ENCODE results near the gene KLHL34. TPM values are rescaled to one million over a fixed set of nuclear protein-coding genes. Genes with fewer than 3 reads are reported as not detected.

Gene KLHL34
- not detected for total RNA-seq
- polyA plus RNA-seq (ENCODE audit: insufficient read length in 6 of 6) = under 1 TPM; 0.10 to 0.37 (median 0.23) TPM
- long read RNA-seq, donor 1, partial matches to known transcripts = 0 of 1 reads
- long read RNA-seq, donor 1, other reads (novel, unspliced or antisense) = 0 of 1 reads
- long read RNA-seq, donor 2, partial matches to known transcripts = 0 of 2 reads
- long read RNA-seq, donor 2, other reads (novel, unspliced or antisense) = 0 of 2 reads
- long read RNA-seq, donor 3, partial matches to known transcripts = 0 of 2 reads
- long read RNA-seq, donor 3, other reads (novel, unspliced or antisense) = 0 of 2 reads
- long read RNA-seq, donor 4 = 0 reads
- long read RNA-seq, donor 5, partial matches to known transcripts = 0 of 2 reads
- long read RNA-seq, donor 5, other reads (novel, unspliced or antisense) = 0 of 2 reads
- long read RNA-seq, donor 6, partial matches to known transcripts = 0 of 1 reads
- long read RNA-seq, donor 6, other reads (novel, unspliced or antisense) = 0 of 1 reads
- long read RNA-seq, donor 7 = 0 reads
- long read RNA-seq, donor 8, partial matches to known transcripts = 0 of 1 reads
- long read RNA-seq, donor 8, other reads (novel, unspliced or antisense) = 0 of 1 reads
- long read RNA-seq, donor 9 = 0 reads
- long read RNA-seq, donor 10 = 0 reads
- long read RNA-seq, donor 11, partial matches to known transcripts = 0 of 1 reads
- long read RNA-seq, donor 11, other reads (novel, unspliced or antisense) = 0 of 1 reads
- long read RNA-seq, donor 12 = 0 reads

GRCh38 chrX:21658152-21658737 is at the start of gene KLHL34:
Gene KLHL34 (minus strand): TSS chrX:21658330. CDS start chrX:21657788, 542 bp downstream.
- ATAC-seq = peak; percentile 77
- no peaks in the 10 kb centered on the region for H3K9me3 ChIP-seq
- intact Hi-C loops (cut with DNase I) = no loop called here
- peaks cover 14 to 47% of the 10 kb centered on the region in 2 donors for H3K27me3 ChIP-seq
- no peak for TF ChIP-seq CTCF (IDR thresholded peaks at IDR 0.05)
- H3K27ac ChIP-seq = no peak within 1 kb of the TSS
- no peaks in the 10 kb centered on the region for H3K36me3 ChIP-seq
- peak in 1 of 4 donors; percentile 38 for DNase-seq
- H3K4me1 ChIP-seq = no peaks in the 10 kb centered on the region
- no peak within 1 kb of the TSS for H3K4me3 ChIP-seq

DNA sequence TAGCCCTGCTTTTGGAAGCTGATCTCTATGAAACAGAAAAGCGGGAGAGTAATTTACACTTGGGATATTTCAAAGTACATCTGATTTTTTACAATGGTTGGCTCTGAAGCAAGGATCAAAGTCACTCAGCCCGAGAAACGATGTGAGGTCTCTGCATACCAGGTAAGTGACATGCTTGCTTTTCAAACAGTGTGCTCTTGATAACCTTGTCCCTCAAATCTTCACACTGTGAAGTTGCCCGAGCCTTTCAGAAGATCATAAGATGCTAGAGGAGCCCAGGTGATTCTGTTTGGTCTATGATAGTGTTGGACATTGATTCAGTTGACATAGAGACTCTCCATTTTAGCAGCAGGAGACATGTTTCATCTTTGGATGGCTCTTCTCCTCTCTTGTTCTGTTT is 47.1 kb upstream of the KLHL34 start:
- H3K27ac ChIP-seq = no peak overlapping the region
- no peak overlapping the region for H3K4me3 ChIP-seq
- intact Hi-C loops (cut with DNase I) = no loop called here
- H3K4me1 ChIP-seq = no peaks in the 10 kb centered on the region
- H3K9me3 ChIP-seq = no peaks in the 10 kb centered on the region
- DNase-seq = no peak
- no peak for ATAC-seq
- TF ChIP-seq CTCF (IDR thresholded peaks at IDR 0.05) = no peak
- H3K36me3 ChIP-seq = no peaks in the 10 kb centered on the region
- no peaks in the 10 kb centered on the region for H3K27me3 ChIP-seq

DNA sequence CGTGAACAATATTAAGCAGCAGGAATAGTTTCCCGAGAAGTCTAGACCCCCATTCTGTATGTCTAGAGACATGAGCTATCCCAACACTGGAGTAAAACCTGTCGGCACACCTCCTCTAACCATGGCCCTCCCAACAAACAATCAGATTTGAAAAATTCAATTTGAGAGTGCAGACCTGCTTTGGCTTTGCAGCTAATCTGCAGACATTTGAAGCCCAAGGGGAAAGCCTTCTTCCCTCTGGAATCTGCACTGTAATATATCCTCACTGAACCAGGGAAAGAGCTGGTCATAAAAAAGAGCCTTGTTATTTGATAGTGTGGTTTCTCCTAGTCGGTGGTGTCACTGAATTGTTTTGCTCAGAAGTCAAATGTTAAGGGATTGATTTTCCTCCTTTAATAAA is 44.6 kb upstream of the KLHL34 start:
- no peak for ATAC-seq
- H3K9me3 ChIP-seq = no peaks in the 10 kb centered on the region
- H3K27me3 ChIP-seq = no peaks in the 10 kb centered on the region
- no peak for DNase-seq
- TF ChIP-seq CTCF (IDR thresholded peaks at IDR 0.05) = no peak
- no peaks in the 10 kb centered on the region for H3K4me1 ChIP-seq
- H3K36me3 ChIP-seq = no peaks in the 10 kb centered on the region
- intact Hi-C loops (cut with DNase I) = no loop called here
- H3K27ac ChIP-seq = no peak overlapping the region
- H3K4me3 ChIP-seq = no peak overlapping the region

DNA sequence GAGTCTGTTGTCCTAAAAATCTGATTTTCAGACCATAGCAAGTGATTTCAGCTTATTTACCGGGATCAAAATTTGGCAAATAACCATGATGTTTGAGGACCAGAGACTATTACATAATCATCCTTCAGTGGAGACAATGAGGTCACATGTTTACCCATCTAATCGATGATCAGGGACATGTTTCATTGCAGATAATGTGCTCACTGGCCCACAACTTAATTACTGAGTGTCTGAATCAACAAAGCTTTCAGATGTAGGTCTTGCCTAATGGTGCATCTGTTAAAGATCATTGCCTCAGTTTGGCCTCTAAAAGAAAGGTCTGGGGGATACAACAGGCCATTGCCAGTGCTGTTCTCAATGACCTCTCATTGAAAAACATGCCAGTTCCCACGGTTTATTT is 42.8 kb upstream of the KLHL34 start:
- no peak for DNase-seq
- no peaks in the 10 kb centered on the region for H3K4me1 ChIP-seq
- no peaks in the 10 kb centered on the region for H3K9me3 ChIP-seq
- no peaks in the 10 kb centered on the region for H3K36me3 ChIP-seq
- no peak for TF ChIP-seq CTCF (IDR thresholded peaks at IDR 0.05)
- ATAC-seq = no peak
- no peak overlapping the region for H3K4me3 ChIP-seq
- no peaks in the 10 kb centered on the region for H3K27me3 ChIP-seq
- no peak overlapping the region for H3K27ac ChIP-seq
- intact Hi-C loops (cut with DNase I) = no loop called here

DNA sequence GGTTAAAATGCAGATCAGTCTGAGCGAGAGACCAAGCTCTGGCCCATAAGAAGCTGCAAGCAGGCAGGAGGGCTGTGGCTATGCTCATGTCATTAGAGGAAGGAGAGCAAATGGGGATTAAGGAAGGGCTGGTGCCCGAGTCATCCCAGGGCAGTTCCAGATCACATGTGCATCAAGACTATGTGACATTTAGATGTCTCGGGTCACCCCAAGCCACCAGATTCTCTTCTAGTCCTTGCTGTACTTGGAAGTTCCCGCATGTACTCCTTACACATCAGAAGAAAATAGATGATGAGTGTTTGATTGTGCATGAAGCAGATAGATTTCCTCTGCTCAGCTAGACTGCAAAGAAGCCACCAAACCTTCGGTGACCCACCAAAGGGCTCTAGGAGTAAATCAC is 42.1 kb upstream of the KLHL34 start:
- Histone ChIP-seq H3K9me3 (no peaks in the 10 kb centered on the region), H3K4me1 (no peaks in the 10 kb centered on the region), H3K27ac (no peak overlapping the region), H3K36me3 (no peaks in the 10 kb centered on the region), H3K27me3 (no peaks in the 10 kb centered on the region), H3K4me3 (no peak overlapping the region)
- ATAC-seq (no peak), DNase-seq (no peak)
- TF ChIP-seq CTCF (IDR thresholded peaks at IDR 0.05) = no peak
- intact Hi-C loops (cut with DNase I) = no loop called here
